H1 (cell line): Measurements from ENCODE around the gene ADAMTS14. TPM values are rescaled to one million over a fixed set of nuclear protein-coding genes. Genes with fewer than 3 reads are reported as not detected.
A peak's percentile ranks its signal among the peaks of the same experiment; 100 is the strongest.

Experiments
- CTCF ChIA-PET: fragments of 300-600 bp; sonication (Branson Sonifier 250); formaldehyde crosslinking; loops from one replicate; lab custom pipeline; 2021; ENCODE audit not compliant: partially characterized antibody; lab: Charles Lee
- POLR2A ChIA-PET: fragments of 300-600 bp; sonication (Branson Sonifier 250); formaldehyde crosslinking; loops from one replicate; lab custom pipeline; 2021; ENCODE audit warnings: inconsistent platforms; ENCODE audit not compliant: partially characterized antibody; lab: Charles Lee
- DNase-seq, 2 experiments: peaks; one replicate each; pipeline versions ENCODE4 v3.0.0 to v3.0.0-alpha.2; 2010 to 2022; ENCODE audit warnings: low spot score in 2 of 2, low read depth in 1 of 2, mixed read lengths in 1 of 2
- FAIRE-seq: peaks from 2 replicates; lab custom pipeline; 2011; peaks lifted over from hg19 to GRCh38; lab: Jason Lieb, UNC
- H2AFZ ChIP-seq: 2 replicates; pipeline ENCODE4 v1.8.1; 2012; ENCODE audit warnings: low read length, inconsistent platforms
- H2AK5ac ChIP-seq: 2 replicates; pipeline ENCODE4 v1.6.1; 2013; ENCODE audit warnings: low read depth, low read length
- H2BK120ac ChIP-seq: replicated peaks from 2 replicates; pipeline ENCODE3; 2013; ENCODE audit warnings: low read depth, low read length, inconsistent platforms
- H2BK12ac ChIP-seq: 2 replicates; pipeline ENCODE4 v1.6.1; 2013; ENCODE audit warnings: low read depth, low read length
- H2BK15ac ChIP-seq: 2 replicates; pipeline ENCODE4 v1.6.1; 2013; ENCODE audit warnings: low read length
- H2BK20ac ChIP-seq: 2 replicates; pipeline ENCODE4 v1.6.1; 2013; ENCODE audit warnings: low read length
- H2BK5ac ChIP-seq: 2 replicates; pipeline ENCODE4 v1.6.1; 2013; ENCODE audit warnings: low read depth, low read length
- H3K14ac ChIP-seq: 2 replicates; pipeline ENCODE4 v1.6.1; 2013; ENCODE audit warnings: inconsistent platforms; ENCODE audit not compliant: insufficient read length
- H3K18ac ChIP-seq: 2 replicates; pipeline ENCODE4 v1.6.1; 2013; ENCODE audit warnings: low read length; ENCODE audit errors: extremely low read depth
- H3K23ac ChIP-seq: 2 replicates; pipeline ENCODE4 v1.6.1; 2013; ENCODE audit warnings: inconsistent platforms; ENCODE audit not compliant: insufficient read length
- H3K23me2 ChIP-seq: 2 replicates; pipeline ENCODE4 v1.6.1; 2013; ENCODE audit warnings: low read depth, low read length
- H3K27ac ChIP-seq: 2 replicates; pipeline ENCODE4 v1.6.1; 2011; ENCODE audit warnings: low read depth, low read length, inconsistent platforms
- H3K27me3 ChIP-seq, 4 experiments: replicated peaks in 1 of 4; 1 replicate in 1 of 4; 2 replicates in 3 of 4; pipeline versions ENCODE4 v1.6.1 to v1.8.1; 2011 to 2013; ENCODE audit warnings: low read length in 3 of 4, mild to moderate bottlenecking in 3 of 4, inconsistent platforms in 2 of 4, mixed read lengths in 2 of 4, moderate library complexity in 1 of 4; ENCODE audit not compliant: control insufficient read depth in 3 of 4, insufficient read depth in 3 of 4; ENCODE audit errors: extremely low read depth in 1 of 4
- H3K36me3 ChIP-seq, 4 experiments: 2 replicates each; pipeline versions ENCODE4 v1.6.1 to v1.8.1; 2011 to 2013; ENCODE audit warnings: mild to moderate bottlenecking in 4 of 4, low read length in 3 of 4, moderate library complexity in 2 of 4, control low read depth in 1 of 4, inconsistent platforms in 1 of 4; ENCODE audit not compliant: insufficient read depth in 4 of 4, control insufficient read depth in 2 of 4
- H3K4ac ChIP-seq: replicated peaks from 2 replicates; pipeline ENCODE3; 2013; ENCODE audit warnings: low read length, low read depth, mixed read lengths, inconsistent platforms; ENCODE audit not compliant: insufficient read length
- H3K4me1 ChIP-seq, 4 experiments: replicated peaks in 1 of 4; 1 replicate in 1 of 4; 2 replicates in 3 of 4; pipeline versions ENCODE4 v1.6.1 to v1.8.1; 2011 to 2013; ENCODE audit warnings: low read length in 3 of 4, inconsistent platforms in 2 of 4, mixed read lengths in 1 of 4; ENCODE audit not compliant: insufficient read depth in 4 of 4, control insufficient read depth in 3 of 4
- H3K4me2 ChIP-seq, 2 experiments: 2 replicates each; pipeline versions ENCODE4 v1.6.1 to v1.8.1; 2011 to 2013; ENCODE audit warnings: low read depth in 2 of 2, low read length in 2 of 2, control low read depth in 1 of 2, inconsistent platforms in 1 of 2, mild to moderate bottlenecking in 1 of 2; ENCODE audit not compliant: insufficient read depth in 1 of 2
- H3K4me3 ChIP-seq, 4 experiments: fragments of 200-600, 300-600 bp in 1 of 4; sonication (generic), shearing (Covaris generic), sonication (Bioruptor Twin) in 1 of 4; 2 replicates each; pipeline versions ENCODE4 v1.5.1 to v1.8.1; 2011 to 2016; ENCODE audit warnings: low read length in 4 of 4, low read depth in 3 of 4, control low read depth in 2 of 4, inconsistent platforms in 2 of 4, mild to moderate bottlenecking in 2 of 4, mixed read lengths in 1 of 4, moderate library complexity in 1 of 4; ENCODE audit not compliant: insufficient read depth in 2 of 4; ENCODE audit errors: extremely low read depth in 1 of 4
- H3K56ac ChIP-seq: replicated peaks from 2 replicates; pipeline ENCODE3; 2013; ENCODE audit warnings: low read depth, mild to moderate bottlenecking, mixed read lengths, low read length, inconsistent platforms; ENCODE audit not compliant: insufficient read length
- H3K79me1 ChIP-seq: 2 replicates; pipeline ENCODE4 v1.6.1; 2013; ENCODE audit warnings: low read depth, low read length, control low read depth
- H3K79me2 ChIP-seq, 2 experiments: 2 replicates each; pipeline versions ENCODE4 v1.6.1 to v1.8.1; 2012 to 2013; ENCODE audit warnings: low read length in 2 of 2, mild to moderate bottlenecking in 2 of 2, inconsistent platforms in 1 of 2; ENCODE audit not compliant: insufficient read depth in 2 of 2, control insufficient read depth in 1 of 2
- H3K9ac ChIP-seq, 4 experiments: replicated peaks in 1 of 4; 1 replicate in 1 of 4; 2 replicates in 3 of 4; pipeline versions ENCODE4 v1.6.1 to v1.8.1; 2011 to 2013; ENCODE audit warnings: low read depth in 3 of 4, low read length in 3 of 4, control low read depth in 2 of 4, mild to moderate bottlenecking in 2 of 4, moderate library complexity in 2 of 4, inconsistent platforms in 1 of 4; ENCODE audit errors: extremely low read depth in 1 of 4
- H3K9me3 ChIP-seq, 2 experiments: 2 replicates each; pipeline versions ENCODE4 v1.6.1 to v1.8.1; 2012 to 2013; ENCODE audit warnings: mild to moderate bottlenecking in 2 of 2, moderate library complexity in 2 of 2, control low read depth in 1 of 2, inconsistent platforms in 1 of 2, low read depth in 1 of 2, low read length in 1 of 2, mixed read lengths in 1 of 2; ENCODE audit not compliant: insufficient read depth in 2 of 2
- H4K20me1 ChIP-seq, 2 experiments: replicated peaks in 1 of 2; 2 replicates each; pipeline versions ENCODE3 to v1.8.1; 2011 to 2013; ENCODE audit warnings: inconsistent platforms in 2 of 2, low read length in 2 of 2, mild to moderate bottlenecking in 1 of 2; ENCODE audit not compliant: insufficient read depth in 2 of 2, control insufficient read depth in 1 of 2
- H4K5ac ChIP-seq: 2 replicates; pipeline ENCODE4 v1.6.1; 2013; ENCODE audit warnings: low read length, low read depth, mixed read lengths, inconsistent platforms; ENCODE audit not compliant: insufficient read length
- H4K8ac ChIP-seq: 2 replicates; pipeline ENCODE4 v1.8.0; 2013; ENCODE audit warnings: mild to moderate bottlenecking, moderate library complexity, low read length, inconsistent platforms; ENCODE audit not compliant: insufficient read depth; ENCODE audit errors: extremely low read depth
- H4K91ac ChIP-seq: replicated peaks from 2 replicates; pipeline ENCODE3; 2013; ENCODE audit warnings: low read length, mixed read lengths, inconsistent platforms; ENCODE audit not compliant: insufficient read length
- POLR2AphosphoS5 ChIP-seq: IDR thresholded peaks from 2 replicates; pipeline ENCODE4 v1.6.1; 2011; ENCODE audit warnings: low read depth, low read length
- POU5F1 ChIP-seq: IDR thresholded peaks from 2 replicates; pipeline ENCODE4 v1.6.1; 2011; ENCODE audit warnings: low read depth, mild to moderate bottlenecking, low read length, moderate library complexity
- WGBS, 2 experiments: shearing (Covaris generic) in 1 of 2; methylation state at CpG; one replicate each; pipeline versions ENCODE4 v1.1.6 to v1.1.7; 2013 to 2015; ENCODE audit warnings: low lambda C conversion rate in 2 of 2, mixed read lengths in 2 of 2, inconsistent platforms in 1 of 2, low coverage in 1 of 2, missing lambda C conversion rate in 1 of 2; ENCODE audit not compliant: insufficient replicate concordance in 2 of 2, insufficient coverage in 1 of 2, insufficient read length in 1 of 2; ENCODE audit errors: extremely low coverage in 1 of 2, missing lambda C conversion rate in 1 of 2; 5-methylcytosine and 5-hydroxymethylcytosine counted together
- polyA plus RNA-seq, 7 experiments: library from polyadenylated mRNA; depleted of rRNA in 3 of 7; stranded (reverse) in 5 of 7; unstranded in 2 of 7; fragments of >200 nt in 5 of 7; fragments of 200-250 nt in 2 of 7; gene quantifications; 1 replicate in 5 of 7; 2 replicates in 1 of 7; 4 replicates in 1 of 7; pipeline versions ENCODE4 v1.2.1 to v1.2.3, GENCODE V29; 2011 to 2013; ENCODE audit warnings: missing spikeins in 2 of 7, mixed read lengths in 2 of 7
- total RNA-seq: library from RNA; stranded (reverse); fragmentation: NEBNext Ultra II Directional; extraction: Animal tissue kit (Norgen Biotek cat#: 25700); gene quantifications from 2 replicates; pipeline ENCODE4 v1.2.1, GENCODE V29; 2021

The ADAMTS14 gene
- total and polyA plus RNA-seq, 2 of the 8 experiments (the other 6 are each of a cell fraction or from before 2014, with no cell fraction given): 2.0 to 2.3 TPM

DNA sequence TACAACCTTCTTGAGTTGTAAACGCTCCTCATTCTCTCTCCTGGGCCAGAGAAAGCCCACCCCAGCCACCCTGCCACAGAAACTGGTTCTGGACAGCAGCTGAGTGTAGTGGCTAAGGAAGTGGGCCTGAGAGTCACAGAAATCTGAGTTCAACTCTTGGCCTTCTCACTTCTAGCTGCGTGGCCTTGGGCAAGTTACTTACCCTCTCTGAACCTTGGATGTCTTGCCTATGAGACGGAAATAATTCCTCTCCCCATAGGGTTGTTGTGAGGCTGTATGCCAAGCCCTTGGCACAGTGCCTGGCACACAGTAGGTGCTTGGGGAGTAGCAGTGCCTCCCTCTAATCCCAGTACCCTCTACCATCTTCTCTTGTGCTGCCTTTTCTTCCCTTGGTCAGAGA is 51.5 kb downstream of the ADAMTS14 start:
- no peak overlapping the region for H3K9ac ChIP-seq
- no peak overlapping the region for H4K91ac ChIP-seq
- H4K8ac ChIP-seq: no peak overlapping the region
- H3K79me1 ChIP-seq: no peaks in the 10 kb centered on the region
- ChIA-PET CTCF (interaction anchor here (0.9 to 1.6 kb wide), 2 partner anchors 8 to 15 kb away, joined by 3 to 5 read pairs; no protein-coding TSS in a partner anchor), POLR2A (no interaction called here)
- no peak for TF ChIP-seq POLR2AphosphoS5
- TF ChIP-seq POU5F1: no peak
- H3K56ac ChIP-seq: no peak overlapping the region
- no peaks in the 10 kb centered on the region for H3K27me3 ChIP-seq
- no peaks in the 10 kb centered on the region for H3K23me2 ChIP-seq
- no peak overlapping the region for H2AK5ac ChIP-seq
- DNase-seq (no peak), FAIRE-seq (no peak)
- no peak overlapping the region for H2BK120ac ChIP-seq
- peak overlapping the region; percentile 14; the same call in 1 of the 2 replicates for H3K18ac ChIP-seq
- no peaks in the 10 kb centered on the region; a peak in 1 of 8 replicates for H3K36me3 ChIP-seq
- H3K4me2 ChIP-seq: no peak overlapping the region
- no peak overlapping the region for H3K23ac ChIP-seq
- H3K79me2 ChIP-seq: no peaks in the 10 kb centered on the region
- H3K4ac ChIP-seq: no peak overlapping the region
- no peak overlapping the region for H2BK12ac ChIP-seq
- no peak overlapping the region for H2BK15ac ChIP-seq
- no peak overlapping the region for H3K4me3 ChIP-seq
- H3K27ac ChIP-seq: no peak overlapping the region
- H3K9me3 ChIP-seq: no peaks in the 10 kb centered on the region
- 80% methylated on average over 3 of the region's 3 CpGs; no CpG with 5 or more reads in 1 of the 2 experiments for WGBS, 2 experiments
- H2BK5ac ChIP-seq: no peak overlapping the region
- H4K5ac ChIP-seq: no peak overlapping the region
- no peak overlapping the region for H2BK20ac ChIP-seq
- H4K20me1 ChIP-seq: no peaks in the 10 kb centered on the region
- H2AFZ ChIP-seq: no peak overlapping the region
- no peaks in the 10 kb centered on the region; a peak in 2 of 7 replicates for H3K4me1 ChIP-seq
- H3K14ac ChIP-seq: no peak overlapping the region
